ENCODE data around the gene GPR31. TPM values are rescaled to one million over a fixed set of nuclear protein-coding genes. Genes with fewer than 3 reads are reported as not detected.

Gene GPR31
- total RNA-seq, 4 donors from 2014 or later = not detected

- Histone ChIP-seq H3K4me1 (no peaks in the 10 kb centered on the region), H3K36me3 (no peaks in the 10 kb centered on the region), H3K27ac (no peak overlapping the region), H3K27me3 (peaks cover 0 to 13% (median 0%) of the 10 kb centered on the region in 3 donors), H3K9me3 (no peaks in the 10 kb centered on the region), H3K4me3 (no peak overlapping the region)
- intact Hi-C loops (cut with DNase I; ENCODE audit: low total_unique reads) (loop anchor here (10.0 kb wide), 1 partner anchor 368 kb away; no protein-coding TSS in a partner anchor), in situ Hi-C loops (cut with MboI; ENCODE audit: low sequenced_read_pairs in 4 of 4) (loop anchor here in 2 of 4 donors (25.0 kb wide), 1 partner anchor 355 kb away; no protein-coding TSS in a partner anchor)
- TF ChIP-seq, protein P1, sequence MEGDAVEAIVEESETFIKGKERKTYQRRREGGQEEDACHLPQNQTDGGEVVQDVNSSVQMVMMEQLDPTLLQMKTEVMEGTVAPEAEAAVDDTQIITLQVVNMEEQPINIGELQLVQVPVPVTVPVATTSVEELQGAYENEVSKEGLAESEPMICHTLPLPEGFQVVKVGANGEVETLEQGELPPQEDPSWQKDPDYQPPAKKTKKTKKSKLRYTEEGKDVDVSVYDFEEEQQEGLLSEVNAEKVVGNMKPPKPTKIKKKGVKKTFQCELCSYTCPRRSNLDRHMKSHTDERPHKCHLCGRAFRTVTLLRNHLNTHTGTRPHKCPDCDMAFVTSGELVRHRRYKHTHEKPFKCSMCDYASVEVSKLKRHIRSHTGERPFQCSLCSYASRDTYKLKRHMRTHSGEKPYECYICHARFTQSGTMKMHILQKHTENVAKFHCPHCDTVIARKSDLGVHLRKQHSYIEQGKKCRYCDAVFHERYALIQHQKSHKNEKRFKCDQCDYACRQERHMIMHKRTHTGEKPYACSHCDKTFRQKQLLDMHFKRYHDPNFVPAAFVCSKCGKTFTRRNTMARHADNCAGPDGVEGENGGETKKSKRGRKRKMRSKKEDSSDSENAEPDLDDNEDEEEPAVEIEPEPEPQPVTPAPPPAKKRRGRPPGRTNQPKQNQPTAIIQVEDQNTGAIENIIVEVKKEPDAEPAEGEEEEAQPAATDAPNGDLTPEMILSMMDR (IDR thresholded peaks at IDR 0.05 in 4 of 5, conservative IDR thresholded peaks at IDR 0.05 in 1 of 5) = no peak
- no peak for TF ChIP-seq POLR2A (IDR thresholded peaks at IDR 0.05)
- DNase-seq = no peak
- no peak for ATAC-seq
Measured at GRCh38 chr6:167142433-167142761, 15.4 kb downstream of the GPR31 start.

- no peak overlapping the region for H3K27ac ChIP-seq
- H3K4me3 ChIP-seq = no peak overlapping the region
- no peaks in the 10 kb centered on the region for H3K9me3 ChIP-seq
- no peaks in the 10 kb centered on the region for H3K36me3 ChIP-seq
- intact Hi-C loops (cut with DNase I; ENCODE audit: low total_unique reads) (loop anchor here (10.0 kb wide), 1 partner anchor 367 kb away; no protein-coding TSS in a partner anchor), in situ Hi-C loops (cut with MboI; ENCODE audit: low sequenced_read_pairs in 4 of 4) (loop anchor here in 2 of 4 donors (25.0 kb wide), 1 partner anchor 355 kb away; no protein-coding TSS in a partner anchor)
- H3K4me1 ChIP-seq = no peaks in the 10 kb centered on the region
- DNase-seq (no peak), ATAC-seq (no peak)
- H3K27me3 ChIP-seq = peaks cover 0 to 13% (median 0%) of the 10 kb centered on the region in 3 donors
- no peak for TF ChIP-seq POLR2A (IDR thresholded peaks at IDR 0.05)
- TF ChIP-seq, protein P1 (IDR thresholded peaks at IDR 0.05 in 4 of 5, conservative IDR thresholded peaks at IDR 0.05 in 1 of 5) = peak in 3 of 5 experiments; percentile 28 to 51 (median 39)
Measured at GRCh38 chr6:167141667-167142432, 15.9 kb downstream of the GPR31 start.

GRCh38 chr6:167140589-167141474 is 16.9 kb downstream of the GPR31 start:
- H3K4me1 ChIP-seq = no peaks in the 10 kb centered on the region
- in situ Hi-C loops (cut with MboI; ENCODE audit: low sequenced_read_pairs in 4 of 4) = loop anchor here in 2 of 4 donors (25.0 kb wide), 1 partner anchor 354 kb away; no protein-coding TSS in a partner anchor

GRCh38 chr6:167139761-167140160 is 18.0 kb downstream of the GPR31 start:
- H3K9me3 ChIP-seq = no peaks in the 10 kb centered on the region
- H3K27ac ChIP-seq = no peak overlapping the region
- H3K4me1 ChIP-seq = no peaks in the 10 kb centered on the region
- in situ Hi-C loops (cut with MboI; ENCODE audit: low sequenced_read_pairs in 4 of 4) (loop anchor here in 2 of 4 donors (25.0 kb wide), 1 partner anchor 352 kb away; no protein-coding TSS in a partner anchor), intact Hi-C loops (cut with DNase I; ENCODE audit: low total_unique reads) (loop anchor here (10.0 kb wide), 1 partner anchor 365 kb away; no protein-coding TSS in a partner anchor)
- no peaks in the 10 kb centered on the region for H3K36me3 ChIP-seq
- no peak for ATAC-seq
- no peak for TF ChIP-seq POLR2A (IDR thresholded peaks at IDR 0.05)
- TF ChIP-seq, protein P1 (IDR thresholded peaks at IDR 0.05 in 4 of 5, conservative IDR thresholded peaks at IDR 0.05 in 1 of 5) = no peak
- no peak for DNase-seq
- H3K27me3 ChIP-seq = peaks cover 0 to 7% (median 0%) of the 10 kb centered on the region in 3 donors
- H3K4me3 ChIP-seq = no peak overlapping the region

More at GRCh38 chr6:167140589-167141474, 16.9 kb downstream of the GPR31 start:
- DNase-seq (no peak), ATAC-seq (no peak)
- intact Hi-C loops (cut with DNase I; ENCODE audit: low total_unique reads) = loop anchor here (10.0 kb wide), 1 partner anchor 366 kb away; no protein-coding TSS in a partner anchor
- Histone ChIP-seq H3K27ac (no peak overlapping the region), H3K36me3 (no peaks in the 10 kb centered on the region), H3K9me3 (no peaks in the 10 kb centered on the region), H3K4me3 (no peak overlapping the region), H3K27me3 (peaks cover 0 to 9% (median 0%) of the 10 kb centered on the region in 3 donors)
- TF ChIP-seq, protein P1 (IDR thresholded peaks at IDR 0.05 in 4 of 5, conservative IDR thresholded peaks at IDR 0.05 in 1 of 5) = no peak
- no peak for TF ChIP-seq POLR2A (IDR thresholded peaks at IDR 0.05)
